Neural cell (in vitro differentiated cells): ENCODE data around the gene CALHM1. TPM values are rescaled to one million over a fixed set of nuclear protein-coding genes. Genes with fewer than 3 reads are reported as not detected.
A peak's percentile ranks its signal among the peaks of the same experiment; 100 is the strongest.

ENCODE experiments used
- H2AFZ ChIP-seq: fragments of 200-600, 300-800 bp; sonication (generic), shearing (Covaris generic); 2 replicates; pipeline ENCODE4 v1.6.0; 2014; ENCODE audit warnings: low read depth, mild to moderate bottlenecking, antibody characterized with exemption, low read length, moderate library complexity
- H3F3A ChIP-seq: fragments of 200-600 bp; shearing (Covaris generic); 2 replicates; pipeline ENCODE4 v1.6.1; 2016; ENCODE audit warnings: mild to moderate bottlenecking, moderate library complexity, mixed read lengths, antibody characterized with exemption, low read length; ENCODE audit not compliant: insufficient read depth, poor library complexity, severe bottlenecking
- H3K27ac ChIP-seq: fragments of 200-600, 300-800 bp; sonication (generic), shearing (Covaris generic); 2 replicates; pipeline ENCODE4 v1.5.1; 2014; ENCODE audit warnings: mild to moderate bottlenecking, low read length, moderate library complexity
- H3K27me3 ChIP-seq: fragments of 300-800, 200-600 bp; sonication (generic), shearing (Covaris generic); 2 replicates; pipeline ENCODE4 v1.6.0; 2014; ENCODE audit warnings: mild to moderate bottlenecking, low read depth, low read length, moderate library complexity; ENCODE audit not compliant: insufficient read depth
- H3K36me3 ChIP-seq: fragments of 300-800, 200-600 bp; sonication (generic), shearing (Covaris generic); 2 replicates; pipeline ENCODE4 v1.5.1; 2014; ENCODE audit warnings: mild to moderate bottlenecking, antibody characterized with exemption, low read length, moderate library complexity; ENCODE audit not compliant: insufficient read depth
- H3K4me2 ChIP-seq: fragments of 300-800, 200-600 bp; sonication (generic), shearing (Covaris generic); 2 replicates; pipeline ENCODE4 v1.6.0; 2014; ENCODE audit warnings: mild to moderate bottlenecking, low read length
- H3K4me3 ChIP-seq: fragments of 300-800, 200-600 bp; sonication (generic), shearing (Covaris generic); 2 replicates; pipeline ENCODE4 v1.5.1; 2014; ENCODE audit warnings: mild to moderate bottlenecking, low read length, moderate library complexity
- H3K79me2 ChIP-seq: fragments of 200-600 bp; shearing (Covaris generic); replicated peaks from 2 replicates; pipeline ENCODE4 v1.6.0; 2014; ENCODE audit warnings: mild to moderate bottlenecking, low read length, moderate library complexity; ENCODE audit not compliant: insufficient read depth
- H3K9ac ChIP-seq: fragments of 300-800, 200-600 bp; sonication (generic), shearing (Covaris generic); 2 replicates; pipeline ENCODE4 v1.6.1; 2016; ENCODE audit warnings: mild to moderate bottlenecking, low read length, mixed read lengths
- H3K9me2 ChIP-seq: fragments of 200-600 bp; shearing (Covaris generic); 2 replicates; pipeline ENCODE4 v1.6.1; 2016; ENCODE audit warnings: mild to moderate bottlenecking, low read length, mixed read lengths; ENCODE audit not compliant: insufficient read depth
- H3K9me3 ChIP-seq: fragments of 200-600, 300-800 bp; sonication (generic), shearing (Covaris generic); 2 replicates; pipeline ENCODE4 v1.6.1; 2016; ENCODE audit warnings: mild to moderate bottlenecking, mixed run types, low read length, moderate library complexity, mixed read lengths
- H4K20me1 ChIP-seq: fragments of 200-600 bp; shearing (Covaris generic); 2 replicates; pipeline ENCODE4 v1.6.1; 2016; ENCODE audit warnings: mild to moderate bottlenecking, mixed run types; ENCODE audit not compliant: insufficient read depth
- CTCF ChIP-seq: fragments of 450-650 bp; IDR thresholded peaks from 2 replicates; pipeline ENCODE4 v1.5.1; 2014; ENCODE audit warnings: antibody characterized with exemption, mild to moderate bottlenecking, moderate library complexity; ENCODE audit not compliant: poor library complexity, severe bottlenecking
- EP300 ChIP-seq: fragments of 450-650 bp; conservative IDR thresholded peaks from 2 replicates; pipeline ENCODE4 v1.6.1; 2014; ENCODE audit warnings: antibody characterized with exemption, mild to moderate bottlenecking, moderate library complexity; ENCODE audit not compliant: poor library complexity, severe bottlenecking
- EZH2 ChIP-seq: fragments of 200-600, 300-800 bp; shearing (Covaris generic), sonication (generic); IDR thresholded peaks from 2 replicates; pipeline ENCODE4 v1.6.1; 2014; ENCODE audit warnings: antibody characterized with exemption, low read length, borderline replicate concordance, mild to moderate bottlenecking; ENCODE audit not compliant: insufficient read depth, poor library complexity, severe bottlenecking
- MXI1 ChIP-seq: fragments of 450-650 bp; conservative IDR thresholded peaks from 2 replicates; pipeline ENCODE4 v1.6.1; 2014; ENCODE audit warnings: antibody characterized with exemption, mild to moderate bottlenecking; ENCODE audit not compliant: poor library complexity, severe bottlenecking
- POLR2AphosphoS5 ChIP-seq: IDR thresholded peaks from 2 replicates; pipeline ENCODE4 v1.6.1; 2012
- RAD21 ChIP-seq: fragments of 450-650 bp; conservative IDR thresholded peaks from 2 replicates; pipeline ENCODE4 v1.6.1; 2014; ENCODE audit warnings: antibody characterized with exemption, mild to moderate bottlenecking, moderate library complexity
- REST ChIP-seq: IDR thresholded peaks from 2 replicates; pipeline ENCODE4 v1.6.1; 2012; ENCODE audit warnings: borderline replicate concordance
- SMC3 ChIP-seq: fragments of 450-650 bp; conservative IDR thresholded peaks from 2 replicates; pipeline ENCODE4 v1.6.1; 2014; ENCODE audit warnings: antibody characterized with exemption, mild to moderate bottlenecking, moderate library complexity; ENCODE audit not compliant: poor library complexity
- TAF1 ChIP-seq: IDR thresholded peaks from 2 replicates; pipeline ENCODE4 v1.6.1; 2012; ENCODE audit warnings: low read depth
- polyA plus RNA-seq: library from polyadenylated mRNA; depleted of rRNA; stranded (reverse); fragments of >200 nt; gene quantifications from 2 replicates; pipeline ENCODE4 v1.2.3, GENCODE V29; 2014

Gene CALHM1
- polyA plus RNA-seq, 1 donor from 2014 or later, result not detected

- Histone ChIP-seq H3K4me3 (peak overlapping the region; percentile 99), H3K9me3 (no peaks in the 10 kb centered on the region), H3K4me2 (peak overlapping the region; percentile 95), H3K9ac (peak overlapping the region; percentile 86), H3K27me3 (peaks cover 4% of the 10 kb centered on the region), H3K9me2 (no peaks in the 10 kb centered on the region), H3K27ac (peak overlapping the region; percentile 57), H3K36me3 (no peaks in the 10 kb centered on the region), H3F3A (no peaks in the 10 kb centered on the region), H4K20me1 (no peaks in the 10 kb centered on the region), H2AFZ (peak overlapping the region; percentile 38), H3K79me2 (peaks cover 17% of the 10 kb centered on the region)
- TF ChIP-seq REST, result no peak
- TF ChIP-seq POLR2AphosphoS5, result peak; percentile 4
- TF ChIP-seq MXI1, result peak; percentile 38
- peak; percentile 27 for TF ChIP-seq RAD21
- no peak for TF ChIP-seq SMC3
- TF ChIP-seq CTCF, result no peak
- TF ChIP-seq TAF1, result no peak
- no peak for TF ChIP-seq EZH2
- no peak for TF ChIP-seq EP300
These were observed 35.5 kb upstream of the CALHM1 start for GRCh38 chr10:103493916-103494877.

GRCh38 chr10:103493362-103493915 is 34.7 kb upstream of the CALHM1 start, which contains the start of gene NEURL1:
Gene NEURL1 (plus strand): TSS chr10:103493705. CDS start chr10:103494388, 683 bp downstream.
- H2AFZ ChIP-seq, result peak within 1 kb of the TSS; percentile 73
- peak within 1 kb of the TSS; percentile 86 for H3K9ac ChIP-seq
- no peaks in the 10 kb centered on the region for H3K9me2 ChIP-seq
- H4K20me1 ChIP-seq, result no peaks in the 10 kb centered on the region
- H3K4me3 ChIP-seq, result peak within 1 kb of the TSS; percentile 99
- peak; percentile 31 for TF ChIP-seq MXI1
- TF ChIP-seq TAF1, result peak; percentile 57
- peak; percentile 54 for TF ChIP-seq REST
- TF ChIP-seq SMC3, result no peak
- TF ChIP-seq EP300, result peak; percentile 38
- peak; percentile 80 for TF ChIP-seq POLR2AphosphoS5
- TF ChIP-seq RAD21, result peak; percentile 10
- no peak for TF ChIP-seq CTCF
- TF ChIP-seq EZH2, result no peak
- peaks cover 17% of the 10 kb centered on the region for H3K79me2 ChIP-seq
- H3K9me3 ChIP-seq, result no peaks in the 10 kb centered on the region
- H3K27ac ChIP-seq, result peak within 1 kb of the TSS; percentile 83
- H3K36me3 ChIP-seq, result no peaks in the 10 kb centered on the region
- peaks cover 4% of the 10 kb centered on the region for H3K27me3 ChIP-seq
- no peaks in the 10 kb centered on the region for H3F3A ChIP-seq
- H3K4me2 ChIP-seq, result peak within 1 kb of the TSS; percentile 95
